ENCODE measurements around the gene DDX10. TPM values are rescaled to one million over a fixed set of nuclear protein-coding genes. Genes with fewer than 3 reads are reported as not detected.

DDX10 gene
- total and polyA plus RNA-seq, 4 donors = 8.0 to 11.8 (median 9.0) TPM

GRCh38 chr11:108873310-108873709 lies 208.4 kb downstream of the DDX10 start:
- Histone ChIP-seq H3K27ac (ENCODE audit: low read depth in 1 of 2, low read length in 2 of 2) (no peak overlapping the region), H3K4me3 (ENCODE audit: low read depth in 1 of 3, low read length in 3 of 3) (no peak overlapping the region), H3K9ac (ENCODE audit: low read depth in 1 of 2, low read length in 2 of 2) (no peak overlapping the region), H3K9me3 (ENCODE audit: control insufficient read depth in 4 of 4, low read length in 3 of 4) (no peaks in the 10 kb centered on the region), H3K4me1 (ENCODE audit: control insufficient read depth in 4 of 4, insufficient read depth in 4 of 4, low read length in 3 of 4) (no peaks in the 10 kb centered on the region), H3K27me3 (ENCODE audit: control insufficient read depth in 4 of 4, insufficient read depth in 4 of 4, low read length in 3 of 4) (no peaks in the 10 kb centered on the region), H3K36me3 (ENCODE audit: control insufficient read depth in 4 of 4, insufficient read depth in 3 of 4, low read depth in 1 of 4, low read length in 3 of 4) (peaks cover 0 to 3% (median 0%) of the 10 kb centered on the region in 4 donors)
- DNase-seq (ENCODE audit: low spot score) = no peak
- WGBS = 94% methylated on average over 2 of the region's 2 CpGs
- TF ChIP-seq, protein P1, sequence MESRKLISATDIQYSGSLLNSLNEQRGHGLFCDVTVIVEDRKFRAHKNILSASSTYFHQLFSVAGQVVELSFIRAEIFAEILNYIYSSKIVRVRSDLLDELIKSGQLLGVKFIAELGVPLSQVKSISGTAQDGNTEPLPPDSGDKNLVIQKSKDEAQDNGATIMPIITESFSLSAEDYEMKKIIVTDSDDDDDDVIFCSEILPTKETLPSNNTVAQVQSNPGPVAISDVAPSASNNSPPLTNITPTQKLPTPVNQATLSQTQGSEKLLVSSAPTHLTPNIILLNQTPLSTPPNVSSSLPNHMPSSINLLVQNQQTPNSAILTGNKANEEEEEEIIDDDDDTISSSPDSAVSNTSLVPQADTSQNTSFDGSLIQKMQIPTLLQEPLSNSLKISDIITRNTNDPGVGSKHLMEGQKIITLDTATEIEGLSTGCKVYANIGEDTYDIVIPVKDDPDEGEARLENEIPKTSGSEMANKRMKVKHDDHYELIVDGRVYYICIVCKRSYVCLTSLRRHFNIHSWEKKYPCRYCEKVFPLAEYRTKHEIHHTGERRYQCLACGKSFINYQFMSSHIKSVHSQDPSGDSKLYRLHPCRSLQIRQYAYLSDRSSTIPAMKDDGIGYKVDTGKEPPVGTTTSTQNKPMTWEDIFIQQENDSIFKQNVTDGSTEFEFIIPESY (IDR thresholded peaks at IDR 0.05) = no peak

- Histone ChIP-seq H3K27me3 (ENCODE audit: control insufficient read depth in 4 of 4, insufficient read depth in 4 of 4, low read length in 3 of 4) (no peaks in the 10 kb centered on the region), H3K27ac (ENCODE audit: low read depth in 1 of 2, low read length in 2 of 2) (no peak overlapping the region), H3K36me3 (ENCODE audit: control insufficient read depth in 4 of 4, insufficient read depth in 3 of 4, low read depth in 1 of 4, low read length in 3 of 4) (peaks cover 0 to 3% (median 0%) of the 10 kb centered on the region in 4 donors), H3K4me3 (ENCODE audit: low read depth in 1 of 3, low read length in 3 of 3) (no peak overlapping the region), H3K9me3 (ENCODE audit: control insufficient read depth in 4 of 4, low read length in 3 of 4) (no peaks in the 10 kb centered on the region), H3K4me1 (ENCODE audit: control insufficient read depth in 4 of 4, insufficient read depth in 4 of 4, low read length in 3 of 4) (no peaks in the 10 kb centered on the region), H3K9ac (ENCODE audit: low read depth in 1 of 2, low read length in 2 of 2) (no peak overlapping the region)
- no peak for DNase-seq (ENCODE audit: low spot score)
- no peak for TF ChIP-seq FOXA1 (IDR thresholded peaks at IDR 0.05)
- no peak for TF ChIP-seq HNF4G (IDR thresholded peaks at IDR 0.05)
- no peak for TF ChIP-seq NR2F2 (IDR thresholded peaks at IDR 0.05)
- no peak for TF ChIP-seq MAX (IDR thresholded peaks at IDR 0.05)
- no peak for TF ChIP-seq FOXA2 (IDR thresholded peaks at IDR 0.05)
- TF ChIP-seq, protein P1 (IDR thresholded peaks at IDR 0.05) = no peak
- no peak for TF ChIP-seq YY1 (IDR thresholded peaks at IDR 0.05)
- TF ChIP-seq JUND (IDR thresholded peaks at IDR 0.05) = no peak
- no peak for TF ChIP-seq ATF3 (IDR thresholded peaks at IDR 0.05)
- TF ChIP-seq TAF1 (conservative IDR thresholded peaks at IDR 0.05) = no peak
- TF ChIP-seq GABPA (IDR thresholded peaks at IDR 0.05 in 1 of 2, conservative IDR thresholded peaks at IDR 0.05 in 1 of 2) = no peak
- no peak for TF ChIP-seq SP1 (IDR thresholded peaks at IDR 0.05)
- no peak for TF ChIP-seq CTCF (IDR thresholded peaks at IDR 0.05; ENCODE audit: low read depth, low read length, missing input control)
- TF ChIP-seq RAD21 (IDR thresholded peaks at IDR 0.05) = no peak
- TF ChIP-seq REST (IDR thresholded peaks at IDR 0.05) = no peak
- no peak for TF ChIP-seq RXRA (IDR thresholded peaks at IDR 0.05)
- TF ChIP-seq HNF4A (conservative IDR thresholded peaks at IDR 0.05) = no peak
- WGBS = 97% methylated on average over 4 of the region's 4 CpGs
Observed at GRCh38 chr11:108873941-108874340, 209.1 kb downstream of the DDX10 start.
